Stimulated activated CD8-positive, alpha-beta memory T cell treated with anti-CD3 and anti-CD28 coated beads, Interleukin-7, amount 100 ng/mL, for 24 hours (primary cell): ENCODE data around the gene SPINT2.

ENCODE experiments used
- DNase-seq: peaks from one replicate; pipeline ENCODE4 v3.0.0-alpha.2; 2020; ENCODE audit warnings: low read depth

The SPINT2 gene

GRCh38 chr19:38298821-38299680 is 34.7 kb downstream of the SPINT2 start:
- DNase-seq = no peak

GRCh38 chr19:38303517-38304351 is 39.4 kb downstream of the SPINT2 start, which contains the start of gene C19orf33:
TSS of gene C19orf33 (plus strand) at chr19:38304251. CDS start at chr19:38304262, 11 bp downstream.
- DNase-seq = no peak

GRCh38 chr19:38304352-38304865 is 40.0 kb downstream of the SPINT2 start:
- DNase-seq = no peak

- DNase-seq = no peak
Measured at GRCh38 chr19:38304866-38305429, 40.6 kb downstream of the SPINT2 start.

GRCh38 chr19:38306236-38306635 is 41.9 kb downstream of the SPINT2 start:
- DNase-seq = no peak

GRCh38 chr19:38307076-38307475 is 42.7 kb downstream of the SPINT2 start:
- DNase-seq = no peak

GRCh38 chr19:38307597-38307996 is 43.2 kb downstream of the SPINT2 start:
- DNase-seq = no peak

GRCh38 chr19:38308006-38308766 is 43.8 kb downstream of the SPINT2 start:
- no peak for DNase-seq

- no peak for DNase-seq
Measured at GRCh38 chr19:38308926-38309614, 44.7 kb downstream of the SPINT2 start.

- DNase-seq = no peak
Measured at GRCh38 chr19:38309615-38310278, 45.4 kb downstream of the SPINT2 start.

GRCh38 chr19:38310279-38310670 is 45.9 kb downstream of the SPINT2 start:
- DNase-seq = no peak

- no peak for DNase-seq
Measured at GRCh38 chr19:38310986-38311385, 46.6 kb downstream of the SPINT2 start.

- peak; percentile 91 for DNase-seq
Measured at GRCh38 chr19:38315657-38316476, 51.5 kb downstream of the SPINT2 start, which contains the start of gene YIF1B. TSS of gene YIF1B (minus strand) at chr19:38315947. CDS start at chr19:38315917, 30 bp downstream.

GRCh38 chr19:38316477-38317067 is 52.2 kb downstream of the SPINT2 start:
- no peak for DNase-seq

- DNase-seq = no peak
Measured at GRCh38 chr19:38317104-38317612, 52.8 kb downstream of the SPINT2 start.

- no peak for DNase-seq
Measured at GRCh38 chr19:38318660-38319059, 54.3 kb downstream of the SPINT2 start.

GRCh38 chr19:38319421-38320258 is 55.3 kb downstream of the SPINT2 start, which contains the start of gene KCNK6:
TSS of gene KCNK6 (plus strand) at chr19:38319845. CDS start at chr19:38319951, 106 bp downstream.
- DNase-seq = no peak

- no peak for DNase-seq
Measured at GRCh38 chr19:38320969-38321339, 56.6 kb downstream of the SPINT2 start.
